ENCODE data around the gene TRMT2A. TPM values are rescaled to one million over a fixed set of nuclear protein-coding genes. Genes with fewer than 3 reads are reported as not detected.

The TRMT2A gene
- polyA plus RNA-seq, 4 donors: 30.5 to 49.3 (median 37.2) TPM

DNA sequence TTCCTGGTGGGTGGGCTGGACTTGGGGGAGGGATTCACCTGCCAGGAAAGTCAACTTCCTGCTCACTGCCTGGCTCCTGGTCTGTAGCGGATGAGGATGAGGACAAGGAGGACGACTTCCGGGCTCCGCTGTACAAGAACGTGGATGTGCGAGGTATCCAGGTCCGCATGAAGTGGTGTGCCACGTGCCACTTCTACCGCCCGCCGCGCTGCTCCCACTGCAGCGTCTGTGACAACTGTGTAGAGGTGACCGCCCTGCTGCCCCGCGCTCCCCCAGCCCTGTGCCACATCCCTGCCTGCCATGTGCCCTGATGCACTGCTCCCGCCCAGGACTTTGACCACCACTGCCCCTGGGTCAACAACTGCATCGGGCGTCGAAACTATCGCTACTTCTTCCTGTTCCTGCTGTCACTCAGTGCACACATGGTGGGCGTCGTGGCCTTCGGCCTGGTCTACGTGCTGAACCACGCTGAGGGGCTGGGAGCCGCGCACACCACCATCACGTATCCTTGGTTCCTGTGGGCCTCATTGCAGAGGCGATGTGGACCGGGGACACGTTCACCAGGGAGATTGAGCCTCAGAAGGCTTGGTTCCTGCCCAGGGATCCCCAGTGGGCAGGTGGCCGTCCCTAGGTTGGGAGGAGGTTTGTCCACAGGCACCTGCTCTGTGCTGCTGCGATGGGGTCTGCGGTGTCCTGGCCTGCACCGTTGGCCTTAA lies 22.5 kb upstream of the TRMT2A start:
- 84 to 92% (median 89%) methylated on average over 36 of the region's 36 CpGs for whole genome bisulfite sequencing, 3 donors
- FAIRE-seq (no peak), DNase-seq (no peak)
- peaks cover 0 to 9% (median 0%) of the 10 kb centered on the region in 3 donors for H3K4me1 ChIP-seq (ENCODE audit: control insufficient read depth in 3 of 3, insufficient read depth in 2 of 3, low read depth in 1 of 3, low read length in 2 of 3)
- no peak overlapping the region for H3K4me3 ChIP-seq (ENCODE audit: low read depth in 1 of 3, low read length in 3 of 3)
- no peak overlapping the region for H3K27ac ChIP-seq (ENCODE audit: low read depth in 1 of 3, low read length in 2 of 3)
- H3K27me3 ChIP-seq (ENCODE audit: control insufficient read depth in 3 of 3, insufficient read depth in 3 of 3, low read length in 3 of 3): no peaks in the 10 kb centered on the region
- peaks cover 0 to 74% (median 4%) of the 10 kb centered on the region in 3 donors for H3K36me3 ChIP-seq (ENCODE audit: control insufficient read depth in 3 of 3, insufficient read depth in 2 of 3, low read depth in 1 of 3, low read length in 3 of 3)
- H3K9me3 ChIP-seq (ENCODE audit: control insufficient read depth in 2 of 2, insufficient read depth in 1 of 2, low read depth in 1 of 2, low read length in 1 of 2): no peaks in the 10 kb centered on the region

DNA sequence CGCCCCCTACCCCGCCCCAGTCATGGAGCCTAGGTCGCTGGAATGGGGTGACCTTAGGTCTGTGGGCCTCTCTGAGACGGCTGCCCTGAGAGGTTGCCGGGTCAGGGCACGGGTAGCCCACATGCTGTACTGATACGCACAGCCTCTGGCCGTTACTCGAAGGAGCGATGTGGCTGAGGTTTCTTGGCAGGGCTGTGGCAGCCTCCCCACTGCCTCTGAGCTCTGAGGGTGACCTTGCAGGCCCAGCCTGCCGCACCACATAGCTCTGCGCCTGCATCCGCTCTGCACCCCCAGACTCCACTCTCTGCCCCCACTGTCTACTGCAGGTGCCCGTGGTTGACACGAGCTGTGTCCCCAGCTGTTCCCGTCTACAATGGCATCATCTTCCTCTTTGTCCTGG lies 21.8 kb upstream of the TRMT2A start:
- FAIRE-seq: no peak
- H3K9me3 ChIP-seq (ENCODE audit: control insufficient read depth in 2 of 2, insufficient read depth in 1 of 2, low read depth in 1 of 2, low read length in 1 of 2): no peaks in the 10 kb centered on the region
- peaks cover 0 to 75% (median 2%) of the 10 kb centered on the region in 3 donors for H3K36me3 ChIP-seq (ENCODE audit: control insufficient read depth in 3 of 3, insufficient read depth in 2 of 3, low read depth in 1 of 3, low read length in 3 of 3)
- DNase-seq: no peak
- no peaks in the 10 kb centered on the region for H3K27me3 ChIP-seq (ENCODE audit: control insufficient read depth in 3 of 3, insufficient read depth in 3 of 3, low read length in 3 of 3)
- peaks cover 0 to 9% (median 0%) of the 10 kb centered on the region in 3 donors for H3K4me1 ChIP-seq (ENCODE audit: control insufficient read depth in 3 of 3, insufficient read depth in 2 of 3, low read depth in 1 of 3, low read length in 2 of 3)
- no peak overlapping the region for H3K4me3 ChIP-seq (ENCODE audit: low read depth in 1 of 3, low read length in 3 of 3)
- no peak overlapping the region for H3K27ac ChIP-seq (ENCODE audit: low read depth in 1 of 3, low read length in 2 of 3)
- 85 to 89% (median 87%) methylated on average over 16 of the region's 16 CpGs for WGBS, 3 donors

- peaks cover 0 to 9% (median 0%) of the 10 kb centered on the region in 3 donors for H3K4me1 ChIP-seq (ENCODE audit: control insufficient read depth in 3 of 3, insufficient read depth in 2 of 3, low read depth in 1 of 3, low read length in 2 of 3)
- H3K9me3 ChIP-seq (ENCODE audit: control insufficient read depth in 2 of 2, insufficient read depth in 1 of 2, low read depth in 1 of 2, low read length in 1 of 2): no peaks in the 10 kb centered on the region
- no peak for FAIRE-seq
- DNase-seq: no peak
- 25 to 57% (median 47%) methylated on average over 4 of the region's 4 CpGs for WGBS, 3 donors
- H3K4me3 ChIP-seq (ENCODE audit: low read depth in 1 of 3, low read length in 3 of 3): no peak overlapping the region
- no peaks in the 10 kb centered on the region for H3K27me3 ChIP-seq (ENCODE audit: control insufficient read depth in 3 of 3, insufficient read depth in 3 of 3, low read length in 3 of 3)
- no peak overlapping the region for H3K27ac ChIP-seq (ENCODE audit: low read depth in 1 of 3, low read length in 2 of 3)
- peaks cover 0 to 70% (median 0%) of the 10 kb centered on the region in 3 donors for H3K36me3 ChIP-seq (ENCODE audit: control insufficient read depth in 3 of 3, insufficient read depth in 2 of 3, low read depth in 1 of 3, low read length in 3 of 3)
Measured at GRCh38 chr22:20138417-20138738, 21.4 kb upstream of the TRMT2A start.

DNA sequence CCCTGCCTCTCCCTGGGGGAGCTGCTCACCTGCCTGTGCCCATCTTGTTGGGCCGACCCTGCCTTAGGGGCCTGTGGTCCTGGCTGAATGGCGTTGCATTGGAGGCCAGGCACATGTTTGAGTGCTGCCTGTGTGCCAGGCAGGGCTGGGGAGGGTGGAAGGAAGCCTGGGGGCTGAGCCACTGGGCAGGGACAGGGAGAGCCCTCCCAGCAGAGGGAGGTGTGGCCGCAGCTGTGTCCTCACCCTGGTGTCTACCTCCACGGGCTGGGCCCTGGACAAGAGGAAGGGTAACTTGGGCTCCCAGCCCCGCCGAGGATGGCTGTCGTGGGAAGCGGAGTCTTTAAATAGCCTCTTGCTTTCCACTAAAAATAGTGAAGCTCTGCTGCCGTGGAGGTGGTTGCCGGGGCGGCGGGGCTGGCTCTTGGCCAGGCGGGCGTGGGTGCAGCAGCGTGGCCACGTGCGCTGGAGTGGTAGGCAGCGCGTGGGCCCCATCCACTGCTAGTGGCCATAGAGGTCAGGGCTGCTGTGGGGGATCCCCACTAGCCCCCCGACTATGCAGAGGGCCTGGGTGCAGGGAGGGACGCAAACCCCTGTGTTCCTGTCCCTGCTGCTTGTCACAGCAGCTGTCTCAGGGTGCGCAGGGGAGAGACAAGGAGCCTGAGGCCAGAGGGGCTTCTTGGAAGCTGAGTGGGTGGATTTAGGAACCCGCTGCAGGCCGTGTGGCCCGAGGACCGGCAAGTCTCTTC lies 20.8 kb upstream of the TRMT2A start:
- Histone ChIP-seq H3K27ac (ENCODE audit: low read depth in 1 of 3, low read length in 2 of 3) (no peak overlapping the region), H3K27me3 (ENCODE audit: control insufficient read depth in 3 of 3, insufficient read depth in 3 of 3, low read length in 3 of 3) (no peaks in the 10 kb centered on the region), H3K4me1 (ENCODE audit: control insufficient read depth in 3 of 3, insufficient read depth in 2 of 3, low read depth in 1 of 3, low read length in 2 of 3) (peaks cover 0 to 12% (median 0%) of the 10 kb centered on the region in 3 donors), H3K9me3 (ENCODE audit: control insufficient read depth in 2 of 2, insufficient read depth in 1 of 2, low read depth in 1 of 2, low read length in 1 of 2) (no peaks in the 10 kb centered on the region), H3K36me3 (ENCODE audit: control insufficient read depth in 3 of 3, insufficient read depth in 2 of 3, low read depth in 1 of 3, low read length in 3 of 3) (peaks cover 0 to 66% (median 0%) of the 10 kb centered on the region in 3 donors), H3K4me3 (ENCODE audit: low read depth in 1 of 3, low read length in 3 of 3) (no peak overlapping the region)
- 43 to 49% (median 45%) methylated on average over 25 to 26 of the region's 26 CpGs for WGBS, 3 donors
- FAIRE-seq (no peak), DNase-seq (no peak)

DNA sequence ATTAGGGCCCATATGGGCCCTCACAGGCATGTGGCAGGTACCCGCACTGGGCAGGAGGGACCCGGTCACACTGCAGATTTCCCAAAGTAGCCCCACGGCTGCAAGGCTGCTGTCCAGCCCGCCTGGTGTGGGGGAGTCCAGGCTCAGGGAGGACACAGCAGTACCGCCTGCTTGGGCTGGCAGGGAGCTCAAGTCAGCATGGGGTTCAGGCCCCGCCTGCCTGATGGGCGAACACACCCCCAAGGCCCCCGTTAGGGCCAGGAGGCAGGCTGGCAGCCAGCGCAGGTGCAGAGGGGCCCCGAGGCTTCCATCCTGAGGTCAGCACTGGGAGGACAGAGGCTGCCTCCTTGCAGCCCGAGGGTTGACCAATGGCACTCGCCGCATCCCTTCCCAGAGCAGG lies 20.1 kb upstream of the TRMT2A start:
- Histone ChIP-seq H3K4me3 (ENCODE audit: low read depth in 1 of 3, low read length in 3 of 3) (no peak overlapping the region), H3K9me3 (ENCODE audit: control insufficient read depth in 2 of 2, insufficient read depth in 1 of 2, low read depth in 1 of 2, low read length in 1 of 2) (no peaks in the 10 kb centered on the region), H3K27ac (ENCODE audit: low read depth in 1 of 3, low read length in 2 of 3) (no peak overlapping the region), H3K27me3 (ENCODE audit: control insufficient read depth in 3 of 3, insufficient read depth in 3 of 3, low read length in 3 of 3) (no peaks in the 10 kb centered on the region), H3K36me3 (ENCODE audit: control insufficient read depth in 3 of 3, insufficient read depth in 2 of 3, low read depth in 1 of 3, low read length in 3 of 3) (peaks cover 0 to 58% (median 0%) of the 10 kb centered on the region in 3 donors), H3K4me1 (ENCODE audit: control insufficient read depth in 3 of 3, insufficient read depth in 2 of 3, low read depth in 1 of 3, low read length in 2 of 3) (peaks cover 0 to 19% (median 0%) of the 10 kb centered on the region in 3 donors)
- 82 to 87% (median 84%) methylated on average over 13 of the region's 13 CpGs for WGBS, 3 donors
- DNase-seq (no peak), FAIRE-seq (no peak)

- H3K27ac ChIP-seq (ENCODE audit: low read depth in 1 of 3, low read length in 2 of 3): no peak overlapping the region
- WGBS, 3 donors: 95 to 97% (median 96%) methylated on average over 5 of the region's 5 CpGs
- DNase-seq (no peak), FAIRE-seq (no peak)
- peaks cover 0 to 53% (median 0%) of the 10 kb centered on the region in 3 donors for H3K36me3 ChIP-seq (ENCODE audit: control insufficient read depth in 3 of 3, insufficient read depth in 2 of 3, low read depth in 1 of 3, low read length in 3 of 3)
- peaks cover 0 to 19% (median 0%) of the 10 kb centered on the region in 3 donors for H3K4me1 ChIP-seq (ENCODE audit: control insufficient read depth in 3 of 3, insufficient read depth in 2 of 3, low read depth in 1 of 3, low read length in 2 of 3)
- H3K9me3 ChIP-seq (ENCODE audit: control insufficient read depth in 2 of 2, insufficient read depth in 1 of 2, low read depth in 1 of 2, low read length in 1 of 2): no peaks in the 10 kb centered on the region
- H3K4me3 ChIP-seq (ENCODE audit: low read depth in 1 of 3, low read length in 3 of 3): no peak overlapping the region
- H3K27me3 ChIP-seq (ENCODE audit: control insufficient read depth in 3 of 3, insufficient read depth in 3 of 3, low read length in 3 of 3): no peaks in the 10 kb centered on the region
Measured at GRCh38 chr22:20136603-20136873, 19.5 kb upstream of the TRMT2A start.

- Histone ChIP-seq H3K27ac (ENCODE audit: low read depth in 1 of 3, low read length in 2 of 3) (no peak overlapping the region), H3K9me3 (ENCODE audit: control insufficient read depth in 2 of 2, insufficient read depth in 1 of 2, low read depth in 1 of 2, low read length in 1 of 2) (no peaks in the 10 kb centered on the region), H3K27me3 (ENCODE audit: control insufficient read depth in 3 of 3, insufficient read depth in 3 of 3, low read length in 3 of 3) (no peaks in the 10 kb centered on the region), H3K36me3 (ENCODE audit: control insufficient read depth in 3 of 3, insufficient read depth in 2 of 3, low read depth in 1 of 3, low read length in 3 of 3) (peaks cover 0 to 47% (median 0%) of the 10 kb centered on the region in 3 donors), H3K4me1 (ENCODE audit: control insufficient read depth in 3 of 3, insufficient read depth in 2 of 3, low read depth in 1 of 3, low read length in 2 of 3) (peaks cover 0 to 19% (median 0%) of the 10 kb centered on the region in 3 donors), H3K4me3 (ENCODE audit: low read depth in 1 of 3, low read length in 3 of 3) (no peak overlapping the region)
- DNase-seq (no peak), FAIRE-seq (no peak)
- 82 to 85% (median 83%) methylated on average over 24 to 25 of the region's 25 CpGs for WGBS, 3 donors
Measured at GRCh38 chr22:20135806-20136602, 19.0 kb upstream of the TRMT2A start.

DNA sequence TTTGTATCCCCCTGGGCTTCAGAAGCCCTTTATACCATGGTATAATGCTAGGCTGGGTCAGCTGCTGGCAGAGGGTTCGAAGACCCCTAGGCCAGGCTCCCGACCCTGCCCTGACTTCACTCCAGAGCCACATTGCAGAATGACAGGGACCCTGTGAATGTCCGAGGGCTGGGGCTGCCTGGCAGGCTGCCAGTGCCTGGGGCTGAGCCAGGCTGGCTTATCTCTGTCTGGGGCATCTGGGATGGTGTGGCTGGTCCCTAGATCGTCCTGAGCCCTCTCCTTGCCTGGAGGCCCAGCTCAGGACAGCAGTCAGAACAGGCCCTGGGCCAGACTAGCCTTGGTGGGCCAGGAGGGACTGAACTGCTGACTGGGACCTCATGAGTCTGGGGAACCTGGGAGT lies 18.2 kb upstream of the TRMT2A start:
- DNase-seq (no peak), FAIRE-seq (no peak)
- no peak overlapping the region for H3K4me3 ChIP-seq (ENCODE audit: low read depth in 1 of 3, low read length in 3 of 3)
- H3K27ac ChIP-seq (ENCODE audit: low read depth in 1 of 3, low read length in 2 of 3): no peak overlapping the region
- H3K36me3 ChIP-seq (ENCODE audit: control insufficient read depth in 3 of 3, insufficient read depth in 2 of 3, low read depth in 1 of 3, low read length in 3 of 3): peaks cover 0 to 40% (median 0%) of the 10 kb centered on the region in 3 donors
- H3K4me1 ChIP-seq (ENCODE audit: control insufficient read depth in 3 of 3, insufficient read depth in 2 of 3, low read depth in 1 of 3, low read length in 2 of 3): peaks cover 0 to 25% (median 0%) of the 10 kb centered on the region in 3 donors
- no peaks in the 10 kb centered on the region for H3K9me3 ChIP-seq (ENCODE audit: control insufficient read depth in 2 of 2, insufficient read depth in 1 of 2, low read depth in 1 of 2, low read length in 1 of 2)
- H3K27me3 ChIP-seq (ENCODE audit: control insufficient read depth in 3 of 3, insufficient read depth in 3 of 3, low read length in 3 of 3): no peaks in the 10 kb centered on the region
- WGBS, 3 donors: 57 to 70% (median 64%) methylated on average over 4 of the region's 4 CpGs

Data from small intestine (tissue), 7 donors.